Renal cortex interstitium (tissue), 15 donors: Measurements from ENCODE around the gene PAGE4. TPM values are rescaled to one million over a fixed set of nuclear protein-coding genes. Genes with fewer than 3 reads are reported as not detected.

Experiments used
- DNase-seq, 11 donors: peaks; one replicate each; pipeline ENCODE4 v3.0.0-alpha.2; 2013; ENCODE audit warnings: low read depth in 9 of 11, low spot score in 4 of 11; ENCODE audit errors: extremely low read depth in 1 of 11
- long read RNA-seq, 16 experiments: transcript quantifications; one replicate each; lab custom pipeline, GENCODE V29; 2026
- polyA plus RNA-seq, 3 donors: library from polyadenylated mRNA; unstranded; fragments of 120-200 nt; gene quantifications; one replicate each; pipeline ENCODE4 v1.2.1, GENCODE V29; 2013; ENCODE audit not compliant: insufficient read length in 3 of 3

PAGE4 gene, protein sequence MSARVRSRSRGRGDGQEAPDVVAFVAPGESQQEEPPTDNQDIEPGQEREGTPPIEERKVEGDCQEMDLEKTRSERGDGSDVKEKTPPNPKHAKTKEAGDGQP
- 1 to 10 TPM in 1 of 3 donors, under 1 TPM in 2; 0.44 to 1.2 (median 0.93) TPM for polyA plus RNA-seq
- long read RNA-seq, donor 1, result 0 reads
- long read RNA-seq, donor 2, result 0 reads
- long read RNA-seq, donor 3, result 0 reads
- long read RNA-seq, donor 4, result 0 reads
- long read RNA-seq, donor 5, result 0 reads
- long read RNA-seq, donor 6, result 0 reads
- long read RNA-seq, donor 7, result 0 reads
- long read RNA-seq, donor 8, result 0 reads
- long read RNA-seq, donor 9, result 0 reads
- long read RNA-seq, donor 10, partial matches to known transcripts, result 0 of 1 reads
- long read RNA-seq, donor 10, other reads (novel, unspliced or antisense), result 0 of 1 reads
- long read RNA-seq, donor 11, result 0 reads
- long read RNA-seq, donor 12, result 0 reads
- long read RNA-seq, donor 13, result 0 reads
- long read RNA-seq, donor 14, result 0 reads
- long read RNA-seq, donor 15, result 0 reads
- long read RNA-seq, donor 16, result 0 reads

DNA sequence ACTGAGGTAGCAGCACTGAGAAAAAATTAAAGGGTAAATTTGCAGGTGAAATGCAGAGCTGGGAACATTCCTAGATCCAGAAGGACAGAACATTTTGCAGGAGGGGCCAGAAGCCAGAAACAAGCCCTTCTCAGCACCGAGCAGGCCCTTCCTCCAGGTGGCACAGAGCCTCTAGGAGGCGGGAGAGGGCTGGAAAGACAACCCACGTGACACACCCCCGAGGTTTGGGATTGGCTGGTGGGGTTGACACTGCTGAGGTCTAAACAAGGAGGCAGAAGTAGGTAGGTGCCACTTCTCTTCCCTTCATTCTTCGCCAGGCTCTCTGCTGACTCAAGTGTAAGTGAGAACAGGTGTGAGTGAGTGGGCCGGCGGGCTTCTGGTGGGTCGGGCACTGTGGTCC lies at the start of gene PAGE4:
PAGE4 (plus strand) TSS at position 288 of the 400 bp plus-strand sequence. CDS start 1,126 bp downstream, outside the sequence.
- no peak for DNase-seq

DNA sequence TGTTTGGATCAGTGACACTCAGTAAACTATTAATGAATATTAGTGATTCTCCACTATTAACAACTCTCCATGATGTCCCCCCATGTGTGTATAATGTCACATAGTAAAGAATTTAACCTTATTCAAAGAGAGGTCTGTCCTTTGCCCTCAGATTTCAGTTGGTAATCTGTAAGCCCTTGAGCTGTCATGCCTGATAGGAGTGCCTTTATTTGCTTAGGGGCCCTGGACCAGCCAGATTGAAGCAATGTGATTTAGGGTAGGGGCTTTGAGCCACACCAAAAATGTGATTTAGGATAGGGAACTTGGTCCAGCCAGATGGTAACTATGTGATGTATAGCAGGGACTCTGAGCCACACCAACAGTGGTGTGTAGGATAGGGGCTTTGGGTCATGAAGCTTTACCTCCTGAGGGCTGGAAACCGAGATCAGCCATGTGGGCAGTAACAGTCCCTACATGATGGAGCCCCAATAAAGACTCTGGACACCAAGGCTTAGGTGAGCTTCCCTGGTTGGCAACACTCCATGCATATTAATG lies 44.3 kb upstream of the PAGE4 start:
- no peak for DNase-seq

DNA sequence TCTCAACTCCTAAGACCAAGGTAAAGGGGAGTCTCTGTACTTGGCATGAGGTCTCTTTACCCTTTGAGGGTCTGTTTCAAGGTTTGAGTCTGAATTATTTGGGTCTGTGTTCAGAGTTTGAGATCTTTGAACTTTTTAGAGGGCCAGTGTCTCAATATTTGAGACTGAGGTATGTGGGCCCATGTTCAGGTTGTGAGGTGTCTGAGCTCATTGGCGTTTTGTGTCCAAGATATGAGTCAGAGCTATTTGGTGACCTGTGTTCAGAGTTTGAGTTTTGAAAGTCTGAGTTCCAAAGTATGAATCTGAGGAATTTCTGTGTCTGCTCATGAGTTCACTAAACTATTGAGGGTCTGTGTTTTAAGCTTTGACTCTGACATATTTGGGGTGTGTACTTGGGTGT lies 36.7 kb upstream of the PAGE4 start:
- DNase-seq, result no peak

DNA sequence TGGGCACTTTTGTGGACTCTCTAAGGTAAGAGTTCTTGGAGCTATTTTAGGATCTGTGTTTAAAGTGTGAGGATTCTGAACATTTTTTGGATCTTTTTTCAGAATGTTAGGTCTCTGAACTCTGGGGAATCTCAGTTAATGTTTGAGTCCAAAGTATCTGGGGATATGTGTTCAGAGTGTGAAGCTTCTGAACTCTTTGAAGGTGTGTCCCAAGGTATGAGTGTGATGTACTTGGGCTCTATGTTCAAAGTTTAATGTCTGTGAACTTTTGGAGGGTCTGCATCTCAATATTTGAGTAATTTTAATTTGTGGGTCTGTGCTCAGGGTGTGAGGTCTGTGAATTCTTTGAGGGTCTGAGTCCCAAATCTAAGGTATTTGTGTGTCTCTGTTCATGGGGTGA lies 35.4 kb upstream of the PAGE4 start:
- DNase-seq, result no peak

DNA sequence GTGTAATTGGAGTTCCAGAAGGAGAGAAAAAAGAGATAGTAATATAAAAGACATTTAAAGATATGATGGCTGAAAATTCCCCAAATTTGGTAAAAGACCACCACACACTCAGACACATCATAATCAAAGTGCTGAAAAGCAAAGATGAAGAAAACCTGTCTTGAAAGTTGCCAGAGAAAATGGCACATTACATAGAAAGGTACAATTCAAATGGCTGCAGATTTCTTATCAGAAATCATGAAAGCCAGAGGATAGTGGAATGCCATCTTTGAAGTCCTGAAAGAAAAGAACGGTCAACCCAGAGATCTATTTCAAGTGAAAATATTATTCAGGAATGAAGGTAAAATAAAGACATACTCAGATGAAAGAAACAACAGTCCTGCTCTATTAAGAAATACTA lies 29.3 kb upstream of the PAGE4 start:
- no peak for DNase-seq

DNA sequence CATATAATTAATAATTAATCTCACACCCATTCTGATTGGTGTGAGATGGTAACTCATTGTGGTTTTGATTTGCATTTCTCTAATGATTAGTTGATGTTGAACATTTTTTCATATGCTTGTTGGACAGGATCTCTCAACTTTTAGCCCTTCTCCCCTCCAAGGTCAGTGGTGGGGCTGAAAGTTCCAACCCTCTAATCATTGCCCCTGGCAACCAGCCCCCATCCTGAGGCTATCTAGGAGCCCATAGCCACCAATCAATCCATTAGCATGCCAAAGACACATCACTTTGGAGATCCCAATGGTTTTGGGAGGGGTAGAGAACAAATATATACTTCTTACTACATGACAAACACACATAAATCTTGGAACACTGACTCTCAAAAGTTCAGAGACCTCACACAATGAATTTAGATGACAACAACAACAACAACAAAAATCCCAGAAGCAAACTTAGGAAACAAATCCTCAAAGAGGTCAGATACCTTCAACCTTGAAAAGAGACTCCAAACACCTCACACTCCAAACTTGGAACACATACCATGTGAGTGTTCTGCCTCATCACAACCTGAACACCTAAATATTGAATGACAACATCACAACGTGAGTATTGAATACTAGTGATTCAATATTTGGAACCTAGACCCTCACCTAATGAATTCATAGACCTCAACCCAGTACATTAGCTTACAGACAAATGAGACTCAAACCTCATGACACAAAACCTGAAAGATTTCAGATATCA lies 19.0 kb upstream of the PAGE4 start:
- no peak for DNase-seq

DNA sequence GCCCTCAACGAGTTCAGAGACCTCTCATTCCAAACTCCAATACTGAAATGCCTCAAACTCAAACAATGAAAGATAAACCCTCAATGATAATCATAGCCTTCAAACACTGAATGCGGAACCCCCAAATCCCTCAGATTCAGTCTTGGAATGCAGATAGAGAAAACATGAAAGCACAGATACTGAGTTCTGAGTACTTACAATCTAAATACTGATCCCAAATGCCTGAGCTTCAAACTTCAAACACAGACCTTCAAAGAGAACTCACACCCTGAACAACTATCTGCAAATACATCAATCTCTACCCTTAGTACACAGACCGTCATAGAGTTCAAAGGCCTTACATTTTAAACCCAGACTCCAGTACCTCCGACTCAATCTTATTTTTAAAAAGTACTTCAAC lies 16.9 kb upstream of the PAGE4 start:
- DNase-seq, result no peak

DNA sequence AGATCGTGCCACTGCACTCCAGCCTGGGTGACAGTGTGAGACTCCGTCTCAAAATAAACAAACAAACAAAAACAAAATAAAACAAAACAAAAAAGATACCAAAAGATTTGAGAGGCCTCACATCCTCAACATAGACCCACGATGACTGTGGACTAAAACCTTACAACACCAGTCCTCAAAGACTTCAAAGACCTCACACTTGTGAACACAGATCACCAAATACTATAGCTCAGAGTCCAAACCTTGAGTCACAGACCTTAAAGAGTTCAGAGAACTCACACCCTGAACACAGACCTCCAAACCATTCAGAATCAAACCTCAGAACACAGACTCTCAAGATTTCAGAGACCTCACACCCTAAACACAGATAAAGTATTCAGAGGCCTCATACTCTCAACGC lies 12.7 kb upstream of the PAGE4 start:
- no peak for DNase-seq

DNA sequence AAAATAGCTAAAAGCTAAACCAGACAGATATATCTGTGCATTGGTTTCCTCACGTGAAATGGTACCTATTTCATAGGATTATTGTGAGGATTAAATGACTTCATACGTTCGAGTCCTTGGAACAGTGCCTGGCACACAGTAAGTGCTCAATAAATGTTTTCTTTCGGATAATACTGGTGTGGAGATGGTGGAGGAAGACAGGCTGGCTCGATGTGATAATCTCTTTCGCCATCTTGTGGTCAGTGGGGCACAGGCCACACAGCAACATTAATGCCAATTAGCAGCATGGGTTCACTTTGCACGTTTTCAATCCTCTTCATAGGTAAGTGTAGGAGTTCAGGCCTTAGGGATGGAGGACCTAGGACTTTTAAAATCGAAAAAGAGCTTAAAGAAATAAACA lies 9.3 kb downstream of the PAGE4 start:
- peak in 1 of 11 donors; percentile 8 for DNase-seq

DNA sequence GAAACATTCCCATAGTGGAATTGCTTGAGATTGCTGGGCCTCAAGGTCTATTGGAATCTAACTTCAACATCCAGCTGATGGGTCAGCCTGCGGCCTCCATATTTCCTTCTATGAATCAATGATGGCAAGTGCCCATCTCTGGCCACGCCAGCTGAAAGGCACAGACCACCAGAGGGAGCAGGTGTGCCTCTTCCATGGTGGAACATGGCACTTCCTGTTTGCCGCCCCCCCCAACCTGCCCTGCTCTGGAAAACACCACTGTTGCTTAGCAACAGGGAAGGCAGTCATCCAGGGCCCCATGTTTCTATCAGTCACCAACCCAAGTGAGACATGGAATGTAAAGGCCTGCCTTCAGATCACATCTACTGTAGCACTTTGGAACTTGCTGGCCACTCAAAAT lies 11.6 kb downstream of the PAGE4 start:
- DNase-seq, result peak in 10 of 11 donors; percentile 45 to 81 (median 59)

DNA sequence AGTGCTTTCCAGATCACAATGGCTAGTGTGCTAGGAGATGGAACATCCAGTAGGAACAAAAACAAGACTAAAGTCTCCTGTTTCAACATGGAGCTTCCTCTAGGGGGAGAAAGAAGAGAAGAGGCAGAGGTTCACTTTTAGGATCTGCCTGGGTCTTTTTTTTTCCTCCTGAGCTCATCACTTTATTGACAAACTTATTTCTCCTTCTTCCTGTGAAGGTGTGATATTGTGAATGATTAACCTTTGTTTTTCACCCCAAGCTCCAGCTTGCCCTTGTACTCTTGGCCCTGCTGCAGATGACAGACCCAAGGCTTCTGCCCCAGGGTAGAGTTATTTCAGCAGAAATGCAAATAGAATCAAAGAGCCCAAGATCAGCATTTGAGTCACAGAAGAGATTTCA lies 13.5 kb downstream of the PAGE4 start:
- DNase-seq, result no peak

DNA sequence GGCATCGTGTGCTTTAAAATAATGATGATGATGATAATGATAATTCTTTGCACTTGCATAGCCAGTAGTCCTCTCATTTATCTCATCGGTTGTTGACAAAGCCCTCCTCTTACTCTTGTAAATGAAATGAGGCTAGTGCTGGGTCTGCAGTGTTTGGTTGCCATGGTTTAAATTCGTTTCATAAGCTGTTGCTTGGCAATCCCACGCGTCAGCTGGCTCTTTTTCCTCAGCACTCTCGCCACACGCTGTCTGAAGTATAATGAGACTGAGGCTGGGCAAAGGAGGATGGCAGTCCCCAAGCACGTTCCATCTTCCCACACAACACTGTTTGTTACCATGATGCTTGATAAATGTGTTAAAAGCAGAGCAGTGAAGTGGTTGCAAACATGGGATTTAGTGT lies 15.5 kb downstream of the PAGE4 start:
- DNase-seq, result no peak

DNA sequence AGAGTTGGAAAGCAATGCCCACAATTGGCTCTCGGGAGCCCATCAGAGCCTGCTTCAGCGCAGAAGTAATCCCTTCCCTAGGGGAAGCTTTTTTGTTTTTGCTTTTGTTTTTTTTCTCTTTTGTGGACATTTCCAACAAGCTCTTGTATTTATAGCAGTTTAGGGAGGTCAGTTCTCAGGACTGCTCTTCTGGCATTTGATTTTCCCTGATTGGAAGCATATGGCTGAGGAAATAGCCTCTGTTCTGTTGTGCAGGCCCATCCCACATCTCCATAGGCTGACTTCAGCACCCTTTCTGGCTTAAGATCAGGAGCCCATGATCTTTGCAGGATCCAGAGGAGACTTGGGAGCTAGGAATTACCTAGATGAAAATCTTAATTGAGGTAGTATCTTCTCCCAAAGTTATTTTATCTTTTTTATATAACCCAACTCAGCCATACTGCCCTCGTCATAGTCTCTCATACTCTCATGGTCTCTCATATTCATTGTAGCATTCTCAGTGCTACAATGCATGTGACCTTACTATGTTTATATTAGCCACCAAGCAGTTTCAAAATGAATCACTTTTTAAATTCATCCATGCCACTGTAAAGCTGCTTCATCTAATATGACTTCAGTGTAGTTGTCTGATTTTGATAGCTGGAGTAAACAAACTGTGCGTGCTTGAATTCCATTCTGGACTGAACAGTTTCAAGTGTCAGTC lies 16.7 kb downstream of the PAGE4 start:
- DNase-seq, result peak in 2 of 11 donors; percentile 15 to 28

DNA sequence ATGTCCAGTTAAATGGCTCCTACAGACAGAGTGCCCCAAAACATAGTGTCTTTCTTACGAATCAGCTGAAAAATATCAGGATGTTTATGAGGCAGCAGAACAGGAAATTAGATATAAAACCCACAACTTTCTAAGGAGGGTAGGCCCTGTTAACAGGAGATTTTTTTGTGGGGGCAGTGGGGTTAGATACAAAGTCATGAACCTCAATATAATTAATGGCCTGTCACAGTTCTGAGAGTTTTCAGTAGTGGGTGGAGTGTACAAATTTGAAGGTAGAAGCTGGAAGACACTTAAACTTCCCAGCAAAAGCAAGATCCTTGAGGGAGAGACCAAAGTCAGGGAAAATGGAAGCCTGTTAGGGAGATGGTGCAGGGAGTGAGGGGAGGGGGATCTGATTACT lies 17.4 kb downstream of the PAGE4 start:
- peak in 1 of 11 donors; percentile 7 for DNase-seq

DNA sequence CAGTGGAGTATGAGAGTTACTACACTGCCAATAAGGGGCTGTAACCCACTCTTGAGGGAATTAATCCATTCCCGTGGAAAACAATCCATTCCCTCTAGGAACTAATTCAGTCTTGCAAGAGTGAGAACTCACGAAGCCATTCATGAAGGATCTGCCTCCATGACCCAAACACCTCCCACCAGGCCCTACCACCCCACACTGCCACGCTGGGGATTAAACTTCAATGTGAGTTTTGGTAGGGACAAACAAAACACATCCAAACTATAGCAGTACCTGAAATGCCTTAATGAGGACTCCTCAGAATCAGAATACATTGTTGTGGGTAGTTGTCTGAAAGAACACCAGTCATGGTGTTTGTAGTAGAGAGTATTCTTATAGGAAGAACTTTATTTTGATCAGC lies 19.2 kb downstream of the PAGE4 start:
- no peak for DNase-seq

DNA sequence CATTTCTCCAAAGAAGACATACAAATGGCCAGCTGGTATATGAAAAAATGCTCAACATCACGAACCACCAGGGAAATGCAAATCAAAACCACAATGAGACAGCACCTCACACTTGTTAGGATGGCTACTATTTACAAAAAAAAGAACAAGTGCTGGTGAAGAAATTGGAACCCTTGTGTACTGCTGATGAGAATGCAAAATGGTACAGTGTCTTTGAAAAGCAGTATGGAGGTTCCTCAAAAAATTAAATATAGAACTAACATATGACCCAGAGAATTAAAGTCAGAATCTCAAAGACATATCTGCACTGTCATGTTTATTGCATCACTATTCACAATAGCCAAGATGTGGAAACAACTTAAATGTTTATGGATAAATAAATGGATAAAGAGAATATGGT lies 20.9 kb downstream of the PAGE4 start:
- no peak for DNase-seq

DNA sequence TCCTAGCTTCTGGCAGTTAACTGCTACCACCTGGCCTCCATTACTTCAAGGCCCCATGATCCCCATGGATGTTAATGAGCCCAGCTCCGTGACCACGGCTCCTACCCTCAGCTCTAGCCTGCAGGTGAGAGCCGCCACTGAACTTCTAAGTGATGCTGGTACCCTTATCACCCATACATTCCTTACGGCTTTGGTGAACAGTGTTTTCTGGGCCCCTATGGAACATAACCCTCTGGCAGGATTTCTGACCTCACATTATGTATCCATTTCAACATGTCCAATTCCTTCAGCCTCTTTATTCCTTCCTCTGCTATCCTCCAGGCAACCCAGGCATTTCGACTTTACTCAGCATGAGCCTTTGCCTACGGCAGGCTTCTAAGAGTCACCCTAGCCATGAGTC lies 24.6 kb downstream of the PAGE4 start:
- DNase-seq, result no peak

DNA sequence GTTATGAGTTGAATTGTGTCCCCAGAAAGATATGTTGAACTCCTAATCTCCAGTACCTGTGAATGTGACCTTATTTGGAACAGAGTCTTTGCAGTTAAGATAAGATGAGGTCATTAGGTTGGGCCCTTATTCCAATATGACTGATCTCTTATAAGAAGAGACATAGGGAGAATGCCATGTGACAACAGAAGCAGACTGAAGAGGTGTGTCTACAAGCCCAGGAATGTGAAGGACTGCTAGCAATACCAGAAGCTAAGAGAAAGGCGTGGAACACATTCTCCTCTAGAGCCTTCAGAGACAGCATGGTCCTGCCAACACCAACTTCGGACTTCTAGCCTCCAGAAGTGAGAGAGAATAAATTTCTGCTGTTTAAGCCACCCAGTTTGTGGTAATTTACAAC lies 27.7 kb downstream of the PAGE4 start:
- no peak for DNase-seq

DNA sequence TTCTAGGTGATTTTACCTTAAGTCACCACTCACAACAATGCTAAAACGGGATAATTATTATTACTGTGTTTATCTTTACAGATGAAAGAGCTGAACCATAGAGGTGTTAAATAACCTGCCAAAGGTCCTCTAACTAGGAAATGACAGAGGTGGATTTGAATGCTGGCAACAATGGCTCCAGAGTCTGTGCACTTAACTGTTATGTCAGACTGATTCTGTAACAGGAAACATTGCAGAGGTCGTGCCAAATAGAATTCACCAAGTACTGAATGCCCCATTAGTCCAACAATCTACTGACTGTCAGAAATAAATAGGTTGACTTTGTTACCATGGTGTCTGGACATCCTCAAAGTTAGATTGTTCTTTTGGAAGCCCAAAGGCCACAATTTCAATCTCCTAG lies 29.2 kb downstream of the PAGE4 start:
- DNase-seq, result no peak
